Psoas muscle (tissue), 8 donors: ENCODE results near the gene ZFP57. TPM values are rescaled to one million over a fixed set of nuclear protein-coding genes. Genes with fewer than 3 reads are reported as not detected.

ENCODE experiments used
- ATAC-seq, 4 donors: fragments of 200-7000 bp; cut with Tn5 transposase; one replicate each; pipeline ENCODE4 v1.9.1; 2020; ENCODE audit warnings: moderate library complexity in 3 of 4, mild to moderate bottlenecking in 2 of 4
- DNase-seq, 2 donors: peaks; one replicate each; pipeline ENCODE4 v3.0.0-alpha.2; 2020
- H3K27ac ChIP-seq: fragments of 200-600 bp; one replicate; pipeline ENCODE4 v1.8.0; 2022
- H3K27me3 ChIP-seq, 3 donors: fragments of 200-600 bp in 1 of 3; one replicate each; pipeline versions ENCODE4 v1.6.1 to v1.8.0; 2013 to 2022; ENCODE audit warnings: low read length in 2 of 3, mild to moderate bottlenecking in 2 of 3, moderate library complexity in 1 of 3; ENCODE audit not compliant: insufficient read depth in 3 of 3
- H3K36me3 ChIP-seq, 2 donors: fragments of 200-600 bp in 1 of 2; one replicate each; pipeline versions ENCODE4 v1.6.1 to v1.8.0; 2013 to 2022; ENCODE audit warnings: low read depth in 1 of 2, mild to moderate bottlenecking in 1 of 2, moderate library complexity in 1 of 2; ENCODE audit not compliant: insufficient read depth in 1 of 2
- H3K4me1 ChIP-seq: fragments of 200-600 bp; one replicate; pipeline ENCODE4 v1.8.0; 2022
- H3K4me3 ChIP-seq: fragments of 200-600 bp; one replicate; pipeline ENCODE4 v1.8.0; 2022; ENCODE audit warnings: mild to moderate bottlenecking
- H3K9me3 ChIP-seq: fragments of 200-600 bp; one replicate; pipeline ENCODE4 v1.8.0; 2022
- WGBS, 3 donors: extraction: QIAGEN DNeasy Blood & Tissue Kit; methylation state at CpG; one replicate each; pipeline versions ENCODE4 v1.1.6 to v1.1.7; 2013; 5-methylcytosine and 5-hydroxymethylcytosine counted together
- intact Hi-C, 2 donors: fragments of 100-400 bp; cut with DNase I; formaldehyde crosslinking; loops; one replicate each; pipeline versions ENCODE4 v1.11.0 to v1.14.2; 2022
- polyA plus RNA-seq, 3 donors: library from polyadenylated mRNA; stranded (reverse); fragments of 200-250 nt; gene quantifications; one replicate each; pipeline ENCODE4 v1.2.3, GENCODE V29; 2013
- total RNA-seq, 4 donors: library from RNA; stranded (reverse); fragmentation: NEBNext Ultra II Directional in 2 of 4; extraction: Animal tissue kit (Norgen Biotek cat#: 25700) in 2 of 4; gene quantifications; one replicate each; pipeline versions ENCODE4 v1.2.1 to v1.2.4, GENCODE V29; 2021 to 2023
- TF ChIP-seq, protein P1 (sequence below): fragments of 200-600 bp; IDR thresholded peaks from one replicate; pipeline ENCODE4 v1.8.0; 2022; ENCODE audit warnings: antibody characterized with exemption
- donor health status: healthy with polysubstance abuse.
- donor health status: DM: no; HTN: no; CAD: no; lungs with moderate emphysema.
- donor health status: Bipolar disorder and iron deficiency.
- donor health status: healthy.
- donor health status: DM: yes; HTN: yes; CAD: no.
- donor health status: DM: no; HTN: no; CAD: no.
- donor health status: DM: no; HTN: no; CAD: no.
- donor health status: DM: yes; HTN: yes; CAD: no.

The ZFP57 gene
- total and polyA plus RNA-seq, 7 donors = 0.08 TPM; not detected in 6

DNA sequence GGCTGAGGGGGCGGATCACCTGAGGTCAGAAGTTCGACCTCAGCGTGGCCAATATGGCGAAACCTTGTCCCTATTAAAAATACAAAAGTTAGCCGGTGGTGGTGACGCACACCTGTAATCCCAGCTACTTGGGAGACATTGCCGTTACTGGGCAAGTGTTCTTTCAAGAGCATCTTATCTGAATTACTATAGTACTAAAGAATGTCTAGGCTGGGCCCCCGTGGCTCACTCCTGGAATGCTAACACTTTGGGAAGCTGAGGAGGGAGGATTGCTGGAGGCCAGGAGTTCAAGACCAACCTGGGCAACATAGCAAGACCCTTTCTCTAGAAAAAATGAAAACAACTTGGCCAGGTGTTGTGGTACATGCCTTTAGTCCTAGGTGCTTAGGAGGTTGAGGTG is 859 bp upstream of the ZFP57 start:
- Histone ChIP-seq H3K27me3 (no peaks in the 10 kb centered on the region), H3K36me3 (no peaks in the 10 kb centered on the region), H3K9me3 (no peaks in the 10 kb centered on the region), H3K27ac (no peak overlapping the region), H3K4me3 (no peak overlapping the region), H3K4me1 (no peaks in the 10 kb centered on the region)
- ATAC-seq = no peak
- TF ChIP-seq, protein P1, sequence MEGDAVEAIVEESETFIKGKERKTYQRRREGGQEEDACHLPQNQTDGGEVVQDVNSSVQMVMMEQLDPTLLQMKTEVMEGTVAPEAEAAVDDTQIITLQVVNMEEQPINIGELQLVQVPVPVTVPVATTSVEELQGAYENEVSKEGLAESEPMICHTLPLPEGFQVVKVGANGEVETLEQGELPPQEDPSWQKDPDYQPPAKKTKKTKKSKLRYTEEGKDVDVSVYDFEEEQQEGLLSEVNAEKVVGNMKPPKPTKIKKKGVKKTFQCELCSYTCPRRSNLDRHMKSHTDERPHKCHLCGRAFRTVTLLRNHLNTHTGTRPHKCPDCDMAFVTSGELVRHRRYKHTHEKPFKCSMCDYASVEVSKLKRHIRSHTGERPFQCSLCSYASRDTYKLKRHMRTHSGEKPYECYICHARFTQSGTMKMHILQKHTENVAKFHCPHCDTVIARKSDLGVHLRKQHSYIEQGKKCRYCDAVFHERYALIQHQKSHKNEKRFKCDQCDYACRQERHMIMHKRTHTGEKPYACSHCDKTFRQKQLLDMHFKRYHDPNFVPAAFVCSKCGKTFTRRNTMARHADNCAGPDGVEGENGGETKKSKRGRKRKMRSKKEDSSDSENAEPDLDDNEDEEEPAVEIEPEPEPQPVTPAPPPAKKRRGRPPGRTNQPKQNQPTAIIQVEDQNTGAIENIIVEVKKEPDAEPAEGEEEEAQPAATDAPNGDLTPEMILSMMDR = no peak
- intact Hi-C loops = no loop called here
- 86 to 95% (median 86%) methylated on average over 8 of the region's 8 CpGs for WGBS, 3 donors
- DNase-seq = no peak

DNA sequence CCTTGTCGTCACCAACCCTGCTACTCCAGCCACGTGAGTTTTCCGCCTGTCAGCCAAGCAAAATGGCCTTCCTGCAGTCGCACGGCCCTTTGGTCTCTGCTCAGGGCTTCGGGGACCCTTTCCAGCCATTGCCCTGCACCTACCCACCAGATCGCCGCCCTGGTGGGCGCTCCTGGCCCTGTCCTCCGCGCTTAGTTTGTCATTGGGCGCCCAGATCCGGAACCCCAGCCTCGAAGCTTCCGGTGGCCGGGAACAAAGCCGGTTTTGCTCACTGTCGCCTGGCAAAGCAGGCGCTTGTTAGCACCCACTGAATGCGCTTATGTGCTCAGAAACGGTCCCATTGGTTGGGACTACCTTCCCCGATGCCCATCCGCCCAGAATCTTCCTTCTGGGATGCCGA is 536 bp downstream of the ZFP57 start:
- 59 to 91% (median 89%) methylated on average over 23 to 24 of the region's 24 CpGs for WGBS, 3 donors
- no peaks in the 10 kb centered on the region for H3K9me3 ChIP-seq
- H3K4me1 ChIP-seq = no peaks in the 10 kb centered on the region
- H3K27me3 ChIP-seq = no peaks in the 10 kb centered on the region
- TF ChIP-seq, protein P1 = no peak
- intact Hi-C loops = no loop called here
- no peak overlapping the region for H3K4me3 ChIP-seq
- ATAC-seq (no peak), DNase-seq (no peak)
- H3K36me3 ChIP-seq = no peaks in the 10 kb centered on the region
- H3K27ac ChIP-seq = no peak overlapping the region

DNA sequence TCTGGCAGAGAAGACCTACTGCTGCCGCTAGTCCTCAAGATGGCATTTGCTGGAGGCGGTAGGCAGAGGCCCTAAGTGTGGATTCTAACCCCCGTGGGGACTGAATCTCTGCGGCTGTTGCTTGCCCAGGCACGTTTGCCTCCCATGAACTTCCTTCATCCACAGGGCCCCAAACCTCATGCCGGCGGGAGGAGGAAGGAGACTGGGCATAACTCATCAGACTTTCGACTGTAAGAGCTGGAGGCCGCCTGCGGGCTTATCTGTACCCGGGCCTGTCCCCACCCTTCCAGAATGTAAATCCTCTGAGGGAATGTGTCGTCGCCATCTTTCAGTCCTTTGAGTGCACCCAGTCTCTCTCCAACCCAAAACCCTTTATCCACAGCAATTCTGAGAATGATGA is 990 bp downstream of the ZFP57 start:
- H3K27me3 ChIP-seq = no peaks in the 10 kb centered on the region
- 70 to 83% (median 83%) methylated on average over 13 of the region's 13 CpGs for WGBS, 3 donors
- ATAC-seq = no peak
- H3K9me3 ChIP-seq = no peaks in the 10 kb centered on the region
- no peak overlapping the region for H3K27ac ChIP-seq
- H3K36me3 ChIP-seq = no peaks in the 10 kb centered on the region
- DNase-seq = no peak
- no peak overlapping the region for H3K4me3 ChIP-seq
- TF ChIP-seq, protein P1 = no peak
- intact Hi-C loops = no loop called here
- H3K4me1 ChIP-seq = no peaks in the 10 kb centered on the region

DNA sequence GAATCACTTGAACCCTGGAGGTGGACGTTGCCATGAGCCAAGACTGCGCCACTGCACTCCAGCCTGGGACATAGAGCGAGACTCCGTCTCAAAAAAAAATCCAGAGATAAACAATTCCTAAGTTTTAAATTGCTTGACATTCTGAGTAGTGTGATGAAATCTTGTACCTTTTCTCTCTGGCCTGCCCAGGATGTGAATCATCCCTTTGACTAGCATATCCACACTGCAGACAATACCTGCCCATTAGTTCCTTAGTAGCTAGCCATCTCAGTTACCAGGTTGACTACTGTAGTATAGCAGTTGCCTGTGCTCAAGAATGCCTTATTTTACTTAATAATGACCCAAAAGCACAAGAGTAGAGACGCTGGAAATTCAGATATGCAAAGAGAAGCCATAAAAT is 2.8 kb downstream of the ZFP57 start:
- Histone ChIP-seq H3K27ac (no peak overlapping the region), H3K4me1 (no peaks in the 10 kb centered on the region), H3K27me3 (no peaks in the 10 kb centered on the region), H3K9me3 (no peaks in the 10 kb centered on the region), H3K4me3 (no peak overlapping the region), H3K36me3 (no peaks in the 10 kb centered on the region)
- 77 to 87% (median 86%) methylated on average over 5 of the region's 5 CpGs for WGBS, 3 donors
- intact Hi-C loops = no loop called here
- ATAC-seq = no peak
- TF ChIP-seq, protein P1 = no peak
- DNase-seq = no peak

DNA sequence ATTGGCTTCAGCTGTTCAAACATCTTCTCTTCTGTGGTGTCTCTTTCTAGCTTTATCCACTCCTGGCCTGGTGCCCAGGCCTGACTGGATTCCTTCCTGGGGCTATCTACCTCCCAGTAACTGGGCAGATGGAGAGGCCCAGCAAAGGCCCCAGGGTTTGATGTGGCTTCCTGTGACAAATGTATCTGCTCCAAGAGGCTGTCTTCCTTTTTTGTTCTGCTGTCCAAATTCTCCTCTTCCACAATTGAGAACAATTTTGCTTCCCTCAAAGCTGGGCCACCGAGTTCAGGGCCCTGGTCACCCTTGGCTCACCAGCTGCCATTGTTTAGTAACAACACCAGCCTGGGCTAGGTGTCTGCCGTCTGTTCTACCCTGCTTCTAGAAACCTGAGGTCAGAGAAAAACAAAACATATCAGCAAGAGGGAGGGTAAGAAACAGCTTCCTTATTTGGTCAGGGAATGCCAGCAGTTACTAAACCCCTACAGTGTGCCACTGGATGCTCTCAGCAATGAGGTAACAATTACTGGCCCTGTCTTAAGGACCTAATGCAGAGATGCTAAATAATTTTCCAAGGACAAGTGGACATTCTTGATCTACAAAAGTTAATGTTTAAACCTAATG is 3.9 kb downstream of the ZFP57 start:
- WGBS, 3 donors = 23 to 38% (median 34%) methylated on average over 2 of the region's 2 CpGs

More for the DNA sequence above, 3.9 kb downstream of the ZFP57 start:
- no peaks in the 10 kb centered on the region for H3K4me1 ChIP-seq
- TF ChIP-seq, protein P1 = no peak
- DNase-seq (no peak), ATAC-seq (no peak)
- intact Hi-C loops = no loop called here
- H3K27me3 ChIP-seq = no peaks in the 10 kb centered on the region
- no peak overlapping the region for H3K27ac ChIP-seq
- no peak overlapping the region for H3K4me3 ChIP-seq
- H3K9me3 ChIP-seq = no peaks in the 10 kb centered on the region
- H3K36me3 ChIP-seq = no peaks in the 10 kb centered on the region
